Stimulated activated CD8-positive, alpha-beta memory T cell treated with anti-CD3 and anti-CD28 coated beads, Interleukin-15, amount 100 ng/mL, for 24 hours (primary cell): ENCODE measurements around the gene THRA.
A peak's percentile ranks its signal among the peaks of the same experiment; 100 is the strongest.

Source experiments
- DNase-seq: peaks from one replicate; pipeline ENCODE4 v3.0.0-alpha.2; 2020; ENCODE audit warnings: low read depth

Gene THRA

GRCh38 chr17:40026816-40027613 is 35.8 kb upstream of the THRA start:
- DNase-seq, result peak; percentile 43

- no peak for DNase-seq
Observed at GRCh38 chr17:40027614-40028012, 35.2 kb upstream of the THRA start.

GRCh38 chr17:40028595-40028994 is 34.2 kb upstream of the THRA start:
- no peak for DNase-seq

GRCh38 chr17:40031706-40032105 is 31.1 kb upstream of the THRA start:
- DNase-seq, result no peak

- no peak for DNase-seq
Observed at GRCh38 chr17:40032322-40033320, 30.1 kb upstream of the THRA start.

GRCh38 chr17:40033339-40033738 is 29.4 kb upstream of the THRA start:
- no peak for DNase-seq

GRCh38 chr17:40034426-40035161 is 28.2 kb upstream of the THRA start:
- no peak for DNase-seq

GRCh38 chr17:40035162-40035559 is 27.6 kb upstream of the THRA start:
- DNase-seq, result no peak

- no peak for DNase-seq
Observed at GRCh38 chr17:40038882-40039513, 23.8 kb upstream of the THRA start.

GRCh38 chr17:40041196-40041595 is 21.6 kb upstream of the THRA start:
- no peak for DNase-seq

GRCh38 chr17:40056379-40057015 is 6.3 kb upstream of the THRA start:
- DNase-seq, result no peak

- no peak for DNase-seq
Observed at GRCh38 chr17:40058186-40058784, 4.5 kb upstream of the THRA start.

- DNase-seq, result no peak
Observed at GRCh38 chr17:40058865-40059264, 3.9 kb upstream of the THRA start.

- no peak for DNase-seq
Observed at GRCh38 chr17:40059729-40060475, 2.9 kb upstream of the THRA start.

GRCh38 chr17:40060887-40061608 is 1.7 kb upstream of the THRA start:
- no peak for DNase-seq

GRCh38 chr17:40061609-40062038 is 1.1 kb upstream of the THRA start:
- no peak for DNase-seq

GRCh38 chr17:40063187-40063771 is 514 bp downstream of the THRA start:
- DNase-seq, result no peak

- no peak for DNase-seq
Observed at GRCh38 chr17:40063901-40064531, 1.3 kb downstream of the THRA start.
